ENCODE results near the gene TRIM45.

Gene TRIM45

DNA sequence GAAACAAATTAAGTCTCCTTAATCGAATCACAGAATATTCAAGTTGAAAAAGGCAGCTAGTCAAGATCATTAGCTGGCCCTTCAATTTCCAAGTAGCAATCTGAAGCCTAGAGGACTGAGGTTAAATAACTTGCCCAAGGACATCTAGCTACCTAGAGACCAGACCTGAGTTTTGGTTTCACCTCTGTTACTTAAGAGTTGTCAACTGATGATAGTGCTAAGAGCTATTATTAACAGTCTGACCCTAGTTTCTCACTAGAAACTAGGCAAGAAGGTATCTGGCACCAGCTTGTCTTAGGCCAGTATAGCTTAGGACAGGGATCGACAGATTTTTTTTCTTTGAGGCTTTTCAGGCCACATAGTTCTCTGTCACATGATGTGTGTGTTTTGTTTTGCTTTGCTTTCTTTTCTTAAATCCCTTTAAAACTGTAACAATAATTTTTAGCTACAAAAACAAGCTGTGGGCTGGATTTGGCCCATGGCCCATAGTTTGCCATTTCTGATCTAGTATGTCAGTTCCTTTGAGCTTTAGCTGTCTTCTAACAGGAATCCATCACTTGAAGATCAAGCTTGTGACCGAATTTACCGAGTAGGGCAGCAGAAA lies 23.2 kb downstream of the TRIM45 start:
- DNase-seq, result no peak

DNA sequence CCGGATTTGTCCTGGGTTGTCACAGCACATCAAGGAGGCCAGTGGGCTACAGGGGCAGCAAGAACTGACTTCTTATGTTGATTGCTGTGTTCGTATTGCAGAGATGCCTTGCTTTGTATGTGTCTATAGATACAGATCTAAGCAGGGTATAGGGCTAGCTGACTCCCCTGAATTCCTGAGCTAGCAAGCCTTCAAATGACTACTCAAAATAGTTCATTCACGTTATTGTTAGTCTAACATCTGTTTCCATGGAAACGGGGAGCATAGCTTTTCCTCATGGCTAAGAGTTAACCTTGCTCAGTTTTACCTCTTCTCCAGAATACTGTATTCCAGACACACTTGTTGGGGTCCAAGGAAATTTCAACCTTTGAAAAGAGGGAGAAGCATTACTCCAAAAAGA lies 24.1 kb downstream of the TRIM45 start:
- DNase-seq, result no peak

DNA sequence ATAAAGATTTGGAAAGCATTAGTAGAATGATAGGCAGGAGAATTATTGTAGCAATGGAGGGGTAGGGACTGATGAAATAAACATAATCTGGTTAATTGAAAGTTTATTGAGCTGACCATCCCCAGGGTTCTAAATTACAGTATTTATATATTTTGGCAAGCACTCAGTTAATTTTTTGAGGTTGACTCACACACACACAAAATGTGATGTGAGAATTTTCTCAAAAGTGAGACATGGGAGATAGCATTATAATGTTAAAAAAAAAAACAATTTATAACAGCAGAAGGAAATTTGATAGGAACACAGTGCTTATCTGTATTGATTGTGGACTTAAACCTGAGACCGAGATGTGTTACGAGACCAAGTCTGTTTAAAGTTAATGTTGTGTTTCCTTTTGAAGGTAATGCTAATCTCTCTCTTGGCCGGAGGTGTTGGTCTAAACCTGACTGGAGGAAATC lies 24.6 kb downstream of the TRIM45 start:
- no peak for DNase-seq

DNA sequence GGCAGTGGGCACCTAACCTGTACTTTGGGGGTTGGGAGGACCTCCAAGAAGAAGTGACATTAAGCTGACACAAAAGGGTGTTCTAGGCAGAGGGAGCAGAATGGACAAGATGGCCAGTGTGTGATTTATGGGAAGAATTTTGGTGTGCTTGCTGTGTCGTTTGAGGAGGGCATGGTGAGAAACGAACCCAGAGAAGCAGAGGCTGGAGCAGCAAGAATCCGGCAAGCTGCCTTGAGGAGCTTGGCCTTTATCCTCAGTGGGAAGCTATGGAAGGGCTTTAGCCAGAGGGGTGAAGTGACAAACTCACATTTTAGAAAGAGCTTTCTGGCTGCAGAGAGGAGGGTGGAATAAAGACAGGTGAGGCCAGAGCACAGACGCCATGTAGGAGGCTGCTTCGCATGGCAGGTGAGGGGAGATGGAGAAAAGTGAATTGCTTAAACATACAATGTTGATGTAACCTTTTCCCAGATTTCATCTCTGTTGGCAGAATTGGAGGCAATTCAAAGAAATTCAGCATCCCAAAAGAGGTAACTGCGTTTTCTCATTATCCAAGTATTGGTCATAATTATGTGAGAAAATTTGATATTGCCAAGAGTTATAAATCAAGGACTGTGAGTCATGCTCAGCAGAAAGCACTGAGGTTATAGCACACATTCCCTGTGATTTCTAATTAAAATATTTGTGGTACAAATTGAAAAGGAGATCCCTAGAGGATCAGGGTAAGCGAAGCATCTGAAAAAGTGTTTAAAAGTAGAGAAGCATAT lies 26.5 kb downstream of the TRIM45 start:
- DNase-seq, result no peak

DNA sequence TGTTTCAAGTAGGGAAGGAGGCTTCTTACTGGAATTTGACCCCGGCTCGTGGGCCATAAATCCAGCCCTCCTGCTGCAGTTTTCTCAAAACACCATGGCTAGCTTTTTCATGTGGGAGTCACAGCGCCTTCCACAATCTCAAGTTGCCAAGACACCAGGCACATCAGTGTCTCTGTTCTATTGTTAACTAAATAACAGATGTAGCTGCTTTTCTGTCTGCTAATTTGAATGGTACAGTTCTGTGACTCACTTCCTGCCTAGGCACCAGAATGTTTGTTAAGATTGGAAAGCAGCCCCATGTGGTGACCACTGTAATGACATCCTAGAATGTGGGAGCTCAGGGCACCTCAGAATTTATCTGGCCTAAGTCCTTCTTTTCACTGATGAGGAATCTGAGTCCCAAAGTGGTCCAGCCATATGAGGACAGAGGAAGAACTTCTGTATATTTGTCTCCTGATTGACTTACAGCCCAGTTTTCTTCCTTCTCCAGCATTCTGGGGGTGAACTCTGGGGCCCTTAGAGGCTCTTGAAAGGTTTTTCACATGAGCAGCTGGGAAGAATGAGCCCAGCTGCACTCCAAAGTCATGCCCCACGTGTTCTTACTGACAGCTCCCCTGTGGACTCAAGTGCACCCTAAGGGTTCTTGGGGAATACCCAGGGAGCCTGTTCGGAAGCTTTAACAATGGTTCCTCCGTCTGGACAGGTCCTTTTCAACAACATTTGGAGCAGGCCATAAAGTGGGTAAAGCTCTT lies 27.5 kb downstream of the TRIM45 start:
- peak in 1 of 2 donors; percentile 23 for DNase-seq

DNA sequence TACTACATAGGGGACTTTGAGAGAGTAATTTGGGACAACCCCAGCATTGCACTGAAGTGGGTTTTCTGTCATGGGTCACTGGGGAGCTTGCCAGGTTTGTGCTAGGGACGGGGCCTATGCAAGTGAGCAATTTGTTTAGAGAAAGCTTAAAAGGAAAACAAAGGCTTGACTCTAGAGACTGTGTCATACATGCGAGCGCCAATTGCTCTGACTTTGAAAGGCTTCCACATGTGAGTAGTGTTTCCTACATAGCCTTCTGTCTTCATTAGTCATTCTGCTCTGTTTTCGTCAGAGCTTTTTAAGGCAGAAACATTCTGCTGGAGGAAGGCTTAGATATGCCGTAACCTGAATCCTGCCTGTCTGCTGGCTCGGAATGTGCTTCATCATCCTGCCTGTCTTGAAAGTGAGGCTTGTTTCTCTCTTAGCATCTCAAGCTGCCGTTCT lies 28.4 kb downstream of the TRIM45 start:
- DNase-seq, result no peak

DNA sequence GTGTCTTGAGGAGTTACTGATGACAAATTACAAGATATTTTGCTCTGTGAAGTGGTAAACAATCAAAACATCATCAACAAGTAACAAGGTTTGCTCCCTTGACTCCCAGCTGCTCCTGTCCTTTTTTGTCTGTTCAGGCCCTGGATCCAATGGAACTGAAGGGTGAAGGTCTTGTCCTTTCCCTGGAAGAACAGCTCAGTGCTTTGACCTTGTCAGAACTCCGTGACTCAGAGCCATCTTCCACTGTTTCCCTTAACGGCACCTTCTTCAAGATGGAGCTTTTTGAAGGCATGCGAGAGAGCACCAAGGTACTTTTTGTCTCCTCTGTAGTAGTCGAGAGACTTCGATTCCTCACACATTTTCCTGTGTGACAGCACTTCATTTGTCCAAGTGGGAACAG lies 29.0 kb downstream of the TRIM45 start:
- no peak for DNase-seq

DNA sequence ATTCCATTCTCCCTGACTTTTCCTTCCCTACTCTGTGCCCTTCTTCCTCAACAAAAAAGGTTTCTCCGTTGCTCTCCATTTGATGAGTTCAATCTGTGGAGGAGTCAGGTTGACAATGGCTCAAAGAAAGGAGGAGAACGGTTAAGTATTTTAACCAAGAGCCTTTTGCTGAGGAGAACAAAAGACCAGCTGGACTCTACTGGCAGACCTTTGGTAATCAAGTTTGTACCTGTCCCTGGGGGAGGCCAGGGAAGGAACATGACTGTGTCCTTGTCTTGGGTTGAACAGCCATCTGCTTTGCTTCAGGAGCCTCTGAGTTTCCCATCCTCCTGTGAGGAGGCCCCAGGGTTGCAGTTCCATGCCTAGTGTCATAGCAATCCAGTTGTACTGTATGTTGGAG lies 31.6 kb downstream of the TRIM45 start:
- DNase-seq, result no peak

DNA sequence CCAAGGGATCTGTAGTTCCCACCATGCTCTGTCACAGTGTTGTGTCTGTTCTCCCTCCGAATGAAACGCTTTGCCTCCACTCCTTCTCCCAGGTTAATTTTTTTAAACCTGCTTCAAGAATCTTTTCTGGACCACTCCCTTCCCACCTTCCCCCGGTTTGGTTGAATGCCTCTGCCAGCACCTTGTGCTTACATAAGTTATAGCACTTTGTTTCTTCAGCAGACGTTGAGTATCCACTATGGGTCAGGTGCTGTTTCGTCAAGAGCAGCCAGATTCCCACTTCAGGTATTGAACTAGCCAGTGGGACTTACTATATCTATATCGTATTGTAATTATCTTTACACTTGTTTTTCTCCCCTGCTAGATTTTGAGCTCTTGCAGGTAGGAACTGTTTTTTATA lies 33.9 kb downstream of the TRIM45 start:
- no peak for DNase-seq

DNA sequence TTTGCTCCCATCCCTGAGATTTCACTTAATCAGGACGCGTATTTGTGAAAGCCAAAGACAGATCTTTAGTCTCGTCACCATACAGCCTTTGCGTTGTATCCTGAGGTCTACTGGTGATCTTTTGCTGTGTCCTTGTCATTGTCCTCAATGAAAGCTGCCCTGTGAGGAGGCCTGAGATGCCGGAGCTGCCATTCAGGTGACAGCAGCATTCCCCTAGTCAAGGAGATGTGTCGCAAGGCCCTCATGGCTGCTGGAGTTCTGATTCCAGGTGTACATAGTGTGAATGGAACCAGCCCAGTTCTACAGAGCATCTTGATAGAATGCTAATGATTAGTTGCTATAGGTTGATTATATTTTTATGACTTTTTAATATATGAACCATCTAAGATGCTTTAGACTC lies 37.3 kb downstream of the TRIM45 start:
- no peak for DNase-seq

DNA sequence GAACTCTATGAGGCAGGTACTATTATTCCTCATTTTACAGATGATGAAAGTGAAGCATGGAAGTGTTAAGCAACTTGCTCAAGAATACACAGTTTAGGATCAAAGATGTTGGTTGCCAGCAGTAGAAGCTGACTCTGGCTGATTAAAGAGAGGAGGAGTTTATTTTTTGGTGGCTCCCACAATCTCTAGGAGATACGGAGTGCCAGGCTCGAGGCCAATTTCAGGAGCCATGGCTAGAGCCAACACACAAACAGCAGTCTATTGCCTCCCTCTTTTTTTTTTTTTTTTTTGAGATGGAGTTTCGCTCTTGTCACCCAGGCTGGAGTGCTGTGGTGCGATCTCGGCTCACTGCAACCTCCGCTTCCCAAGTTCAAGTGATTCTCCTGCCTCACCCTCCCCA lies 41.8 kb downstream of the TRIM45 start:
- DNase-seq, result no peak

DNA sequence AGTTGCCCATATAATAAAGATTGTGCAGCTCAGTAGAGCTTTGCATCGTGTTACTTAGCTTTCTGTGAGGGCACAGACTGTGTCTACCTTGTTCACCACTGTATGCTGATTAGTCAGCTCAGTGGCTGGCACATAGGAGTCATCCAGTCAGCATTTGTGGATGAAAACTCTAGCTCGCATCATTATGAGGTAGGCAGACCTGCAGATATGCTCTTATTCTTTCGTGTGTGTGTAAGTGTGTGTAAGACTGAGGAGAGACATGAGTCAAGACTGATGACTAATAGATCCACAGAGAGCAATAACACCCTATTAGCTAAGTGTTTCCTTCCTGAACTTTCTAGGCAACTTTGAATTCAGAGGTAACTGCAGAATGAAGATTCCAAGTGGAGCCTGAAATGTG lies 44.3 kb downstream of the TRIM45 start:
- peak in 1 of 2 donors; percentile 51 for DNase-seq

DNA sequence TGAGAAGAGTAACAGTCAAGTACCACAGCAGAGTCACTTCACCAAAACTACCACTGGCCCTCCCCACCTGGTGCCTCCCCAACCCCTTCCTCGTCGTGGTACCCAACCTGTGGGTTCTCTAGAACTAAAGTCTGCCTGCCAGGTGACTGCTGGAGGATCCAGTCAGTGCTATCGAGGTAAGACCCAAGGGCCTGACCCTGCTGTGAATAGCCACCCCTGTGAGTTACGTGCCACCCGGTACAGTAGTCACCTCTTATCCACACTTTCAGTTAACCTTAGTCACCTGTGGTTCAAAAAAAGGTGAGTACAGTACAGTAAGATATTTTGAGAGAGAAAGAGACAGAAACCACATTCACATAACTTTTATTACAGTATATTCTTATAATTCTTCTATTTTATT lies 44.9 kb downstream of the TRIM45 start:
- DNase-seq, result no peak

DNA sequence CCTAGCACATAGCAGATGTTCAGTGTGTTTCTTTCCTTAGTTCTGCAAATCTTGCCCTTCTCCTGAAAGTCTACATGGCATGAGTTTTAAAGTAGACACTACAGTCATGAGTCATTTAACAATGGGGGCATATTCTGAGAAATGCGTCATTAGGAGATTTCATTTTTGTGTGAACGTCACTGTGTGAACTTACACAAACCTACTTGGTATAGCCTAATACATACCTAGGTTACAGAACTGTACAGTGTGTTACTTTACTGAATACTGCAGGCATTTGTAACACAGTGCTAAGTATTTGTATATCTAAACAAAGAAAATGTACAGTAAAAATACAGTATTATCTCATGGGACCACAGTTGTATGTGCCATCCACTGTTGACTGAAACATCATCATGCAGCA lies 51.4 kb downstream of the TRIM45 start:
- DNase-seq, result no peak

DNA sequence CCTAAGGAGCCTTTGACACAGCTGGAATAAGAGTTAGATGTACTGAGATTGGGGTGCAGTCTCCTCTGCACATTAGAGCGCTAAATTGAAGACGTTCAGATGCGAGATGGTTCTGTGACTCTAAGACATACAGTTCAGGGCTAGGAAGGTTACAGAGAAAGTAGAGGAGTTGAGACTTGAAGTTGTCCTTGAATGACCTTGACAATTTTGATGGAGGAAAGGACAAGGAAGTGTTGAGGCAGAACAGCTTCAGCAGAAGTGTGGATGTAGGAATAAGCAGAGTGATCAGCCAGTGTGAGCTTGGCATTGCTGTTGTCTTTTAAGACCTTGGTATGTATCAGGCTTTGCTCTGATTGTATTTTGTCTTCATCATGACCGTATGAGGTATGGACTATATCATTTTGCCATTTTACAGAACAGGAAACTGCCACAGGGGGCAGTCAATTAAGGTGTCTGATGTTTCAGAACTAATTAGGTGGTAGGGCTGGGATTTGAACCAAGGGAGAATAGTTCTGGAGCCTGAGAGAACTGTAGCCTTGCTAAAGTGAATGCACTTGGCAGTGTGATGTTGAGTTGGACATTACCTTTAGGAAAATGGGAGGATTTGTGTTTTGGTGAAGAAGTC lies 52.2 kb downstream of the TRIM45 start:
- no peak for DNase-seq

DNA sequence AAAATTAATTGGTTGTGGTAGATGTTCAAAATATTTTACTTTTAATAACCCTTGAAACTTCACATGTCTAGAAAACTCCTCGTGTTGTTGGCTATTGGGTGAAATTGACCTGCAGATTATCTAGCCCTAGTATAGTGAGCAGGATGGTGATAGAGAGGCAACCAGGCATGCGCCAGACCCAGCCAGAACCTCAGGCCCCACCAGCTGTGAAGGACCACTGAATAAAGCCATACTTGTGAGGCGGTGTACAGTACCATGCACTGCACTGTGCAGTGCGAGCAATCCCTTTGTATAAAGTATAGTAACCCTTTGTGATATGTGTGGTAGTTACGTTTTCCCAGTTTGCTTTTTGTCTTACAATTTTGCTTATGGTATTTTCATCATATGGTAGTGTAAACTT lies 53.0 kb downstream of the TRIM45 start:
- no peak for DNase-seq

DNA sequence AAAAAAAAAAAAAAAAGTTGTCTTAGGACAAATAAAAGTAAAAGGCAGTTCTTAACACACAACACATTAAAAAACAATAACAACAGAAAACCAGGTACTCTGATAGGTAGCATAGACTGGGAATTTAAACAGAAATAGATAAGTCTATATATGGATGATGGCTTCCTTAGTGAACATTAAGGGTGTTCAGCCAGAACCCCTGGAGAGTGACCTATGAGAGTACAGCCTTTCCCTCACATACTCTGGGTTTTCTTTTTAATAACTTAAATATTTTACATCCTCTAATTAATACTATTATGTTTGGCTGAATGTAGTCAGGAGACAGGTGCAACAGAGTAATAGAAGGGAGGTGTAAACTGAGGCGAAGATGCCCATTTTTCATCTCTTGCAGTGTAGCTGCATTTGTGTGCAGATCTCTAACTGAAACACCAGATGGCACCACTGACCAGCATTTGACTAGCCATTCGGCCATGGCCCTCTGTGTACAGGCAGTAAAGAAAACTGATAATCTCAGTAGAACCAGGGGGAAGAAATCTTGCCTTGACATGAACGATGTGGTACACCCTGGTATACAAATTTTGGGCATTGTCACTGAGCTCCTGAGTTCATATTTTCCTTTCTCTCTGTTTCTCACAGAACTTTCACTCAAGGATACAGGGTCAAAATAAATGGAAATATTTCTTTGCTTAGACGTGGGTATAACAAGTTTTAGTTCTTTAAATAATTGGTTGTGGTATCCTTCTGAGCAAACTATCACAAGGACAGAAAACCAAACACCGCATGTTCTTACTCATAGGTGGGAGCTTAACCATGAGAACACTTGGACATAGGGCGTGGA lies 53.8 kb downstream of the TRIM45 start:
- peak; percentile 34 to 63 for DNase-seq

DNA sequence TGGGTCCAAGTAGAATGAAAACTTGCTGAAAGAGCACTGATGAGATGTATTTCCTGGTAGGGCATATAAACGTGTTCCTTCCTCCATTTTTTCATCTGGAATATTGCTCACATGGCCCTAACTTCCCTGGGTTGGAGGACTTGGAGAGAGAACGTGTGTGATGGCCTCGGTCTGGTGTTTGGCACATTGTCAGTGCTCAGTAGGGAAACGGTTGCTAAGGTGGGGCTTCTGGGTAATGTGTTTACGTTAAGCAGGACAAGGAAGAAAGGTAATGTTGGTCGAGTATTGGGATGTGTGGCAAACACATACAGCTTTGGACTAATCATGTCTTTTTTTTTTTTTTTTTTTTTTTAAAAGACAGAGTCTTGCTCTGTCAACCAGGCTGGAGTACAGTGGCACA lies 55.2 kb downstream of the TRIM45 start:
- no peak for DNase-seq

DNA sequence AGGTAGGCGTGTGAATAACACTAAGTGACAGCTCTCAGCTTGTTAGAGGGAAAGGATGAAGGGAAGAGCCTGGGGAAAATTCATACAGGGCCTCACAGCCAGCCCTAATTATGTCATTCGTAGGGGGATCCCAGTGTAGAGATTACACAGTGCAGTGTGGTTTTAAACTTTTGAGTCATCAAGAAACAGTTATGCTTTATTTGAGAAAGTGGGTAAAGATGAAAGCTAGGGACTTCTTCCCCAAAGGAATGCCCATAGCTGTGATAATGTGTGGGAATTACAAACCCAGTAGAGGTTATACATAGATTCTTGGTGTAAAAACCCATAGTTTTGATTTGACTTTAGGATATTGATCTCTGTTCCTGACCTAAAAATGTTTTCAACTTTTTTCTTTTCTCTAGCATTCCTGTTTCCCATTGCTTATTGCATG lies 59.5 kb downstream of the TRIM45 start:
- peak; percentile 77 to 90 for DNase-seq
